Transverse colon (tissue), 4 donors: ENCODE measurements around the gene RAB9A. TPM values are rescaled to one million over a fixed set of nuclear protein-coding genes. Genes with fewer than 3 reads are reported as not detected.

Experiments
- DNase-seq: peaks from one replicate; pipeline ENCODE4 v3.0.0-alpha.2; 2019
- H3K27ac ChIP-seq, 4 donors: fragments of 200-600 bp; sonication (generic); 2 replicates each; pipeline ENCODE4 v1.5.1; 2016 to 2018; ENCODE audit warnings: inconsistent platforms in 4 of 4
- H3K27me3 ChIP-seq: fragments of 200-600 bp; sonication (generic); 2 replicates; pipeline ENCODE4 v1.5.1; 2017; ENCODE audit warnings: inconsistent platforms
- H3K36me3 ChIP-seq, 4 donors: fragments of 200-600 bp; sonication (generic); 2 replicates each; pipeline ENCODE4 v1.5.1; 2017 to 2019; ENCODE audit warnings: inconsistent platforms in 4 of 4
- H3K4me1 ChIP-seq, 4 donors: fragments of 200-600 bp; sonication (generic); 2 replicates each; pipeline ENCODE4 v1.5.1; 2017 to 2020; ENCODE audit warnings: inconsistent platforms in 4 of 4
- H3K4me3 ChIP-seq, 4 donors: fragments of 200-600 bp; sonication (generic); 1 replicate in 1 of 4; 2 replicates in 3 of 4; pipeline versions ENCODE4 v1.5.1 to v1.6.1; 2017 to 2019; ENCODE audit warnings: inconsistent platforms in 4 of 4
- H3K9me3 ChIP-seq, 2 donors: fragments of 200-600 bp; sonication (generic); 2 replicates each; pipeline ENCODE4 v1.5.1; 2017 to 2019; ENCODE audit warnings: inconsistent platforms in 2 of 2
- CTCF ChIP-seq, 5 experiments: fragments of 200-600 bp in 3 of 5; fragments of 450-650 bp in 2 of 5; sonication (generic) in 3 of 5; IDR thresholded peaks; 1 replicate in 2 of 5; 2 replicates in 3 of 5; pipeline ENCODE4 v1.5.1; 2016 to 2017; ENCODE audit warnings: antibody characterized with exemption in 5 of 5, inconsistent platforms in 3 of 5, mild to moderate bottlenecking in 2 of 5, moderate library complexity in 1 of 5
- EP300 ChIP-seq: sonication (generic); formaldehyde crosslinking; IDR thresholded peaks from one replicate; pipeline ENCODE4 v1.6.1; 2017; ENCODE audit warnings: antibody characterized with exemption, low read depth
- POLR2A ChIP-seq: fragments of 450-650 bp; IDR thresholded peaks from one replicate; pipeline ENCODE4 v1.6.1; 2016; ENCODE audit warnings: antibody characterized with exemption, mild to moderate bottlenecking, moderate library complexity
- POLR2AphosphoS5 ChIP-seq, 3 donors: sonication (generic); formaldehyde crosslinking; IDR thresholded peaks; one replicate each; pipeline ENCODE4 v1.6.1; 2016; ENCODE audit warnings: antibody characterized with exemption in 3 of 3
- WGBS, 2 donors: methylation state at CpG; one replicate each; pipeline ENCODE4 v1.1.5; 2018; ENCODE audit warnings: low coverage in 1 of 2; 5-methylcytosine and 5-hydroxymethylcytosine counted together
- in situ Hi-C, 4 donors: fragments of 200-750 bp; cut with MboI; loops; one replicate each; pipeline versions ENCODE4 v1.15.0 to v1.15.1; 2017; ENCODE audit warnings: low sequenced_read_pairs in 3 of 4, low pct_ligation_motif_present in 1 of 4, low pct_unique_long_range_greater_than_20kb in 1 of 4
- intact Hi-C: fragments of 100-400 bp; cut with DNase I; formaldehyde crosslinking; loops from one replicate; pipeline ENCODE4 v1.15.1; 2023; ENCODE audit warnings: low total_unique reads
- total RNA-seq, 4 donors: library from RNA; depleted of rRNA; stranded (reverse); fragments of >200 nt; gene quantifications; one replicate each; pipeline ENCODE4 v1.1.0, GENCODE V29; 2016

Gene RAB9A
- total RNA-seq, 4 donors from 2014 or later: 4.8 to 34.7 (median 17.0) TPM

DNA sequence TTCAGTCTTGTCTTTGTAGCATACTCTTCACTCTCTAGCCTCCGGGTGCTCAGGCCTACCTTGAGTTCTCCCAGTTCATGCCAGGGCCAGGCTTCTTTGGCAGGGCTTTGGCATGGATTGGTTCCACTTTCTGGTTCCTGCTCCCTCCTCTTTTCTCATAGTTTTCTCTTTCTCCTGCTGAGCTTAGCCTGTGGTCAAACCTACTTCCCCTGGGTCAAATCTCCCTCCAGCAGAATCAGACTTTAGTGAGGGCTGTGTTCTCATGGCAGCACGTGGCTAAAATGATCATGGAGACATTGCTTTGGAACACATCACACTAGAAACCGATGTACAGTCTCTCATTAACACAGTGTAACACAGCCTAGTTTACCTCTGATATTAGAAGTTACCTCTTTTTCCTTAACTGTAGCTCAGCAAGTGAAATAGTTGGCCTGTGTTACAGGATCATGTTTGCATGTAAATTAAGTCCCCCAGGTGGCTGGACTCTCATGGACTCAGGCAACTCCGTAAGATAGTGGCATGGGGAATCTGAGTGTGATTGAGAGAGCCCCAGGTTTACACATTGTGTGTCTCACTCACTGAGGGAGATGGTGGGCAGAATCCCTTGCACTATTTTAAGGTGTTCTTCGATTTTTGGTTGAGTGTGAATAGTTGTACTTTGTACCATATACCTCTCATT lies 13.3 kb downstream of the RAB9A start:
- intact Hi-C loops: no loop called here
- H3K27ac ChIP-seq: no peak overlapping the region
- H3K27me3 ChIP-seq: no peaks in the 10 kb centered on the region
- in situ Hi-C loops: no loop called here
- H3K36me3 ChIP-seq: no peaks in the 10 kb centered on the region
- DNase-seq: no peak
- H3K9me3 ChIP-seq: no peaks in the 10 kb centered on the region
- H3K4me1 ChIP-seq: peaks cover 3 to 27% (median 14%) of the 10 kb centered on the region in 4 donors
- no peak overlapping the region for H3K4me3 ChIP-seq
- 75 to 100% methylated on average over 2 to 5 of the region's 5 CpGs for WGBS, 2 donors
- no peak for TF ChIP-seq EP300
- TF ChIP-seq POLR2A: no peak
- TF ChIP-seq POLR2AphosphoS5 (IDR thresholded peaks at IDR 0.05): no peak
- no peak for TF ChIP-seq CTCF (IDR thresholded peaks at IDR 0.05)

DNA sequence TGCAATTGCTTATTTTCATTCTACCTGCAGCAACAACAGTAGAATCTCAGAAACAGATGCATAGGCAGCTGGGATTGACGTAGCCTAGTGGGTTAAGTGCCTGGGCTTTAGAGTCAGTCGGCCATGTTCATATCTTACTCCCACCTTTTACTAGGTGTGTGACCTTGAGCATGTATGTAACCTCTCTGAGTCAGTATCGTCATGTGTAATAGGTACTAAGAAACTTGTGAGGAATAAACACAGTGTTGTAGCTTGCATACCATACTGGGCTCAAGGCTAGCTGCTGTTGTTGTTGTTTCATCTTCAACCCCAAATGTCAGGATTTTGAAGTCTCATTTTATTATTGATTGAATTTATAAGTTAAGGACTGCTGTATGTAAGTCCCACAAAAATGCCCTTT lies 14.2 kb downstream of the RAB9A start:
- Histone ChIP-seq H3K27me3 (no peaks in the 10 kb centered on the region), H3K27ac (no peak overlapping the region), H3K4me3 (no peak overlapping the region), H3K9me3 (no peaks in the 10 kb centered on the region), H3K36me3 (no peaks in the 10 kb centered on the region), H3K4me1 (peaks cover 3 to 23% (median 10%) of the 10 kb centered on the region in 4 donors)
- TF ChIP-seq EP300: no peak
- DNase-seq: no peak
- WGBS, 2 donors: 85 to 92% methylated on average over 2 to 3 of the region's 3 CpGs
- intact Hi-C loops: no loop called here
- in situ Hi-C loops: no loop called here

DNA sequence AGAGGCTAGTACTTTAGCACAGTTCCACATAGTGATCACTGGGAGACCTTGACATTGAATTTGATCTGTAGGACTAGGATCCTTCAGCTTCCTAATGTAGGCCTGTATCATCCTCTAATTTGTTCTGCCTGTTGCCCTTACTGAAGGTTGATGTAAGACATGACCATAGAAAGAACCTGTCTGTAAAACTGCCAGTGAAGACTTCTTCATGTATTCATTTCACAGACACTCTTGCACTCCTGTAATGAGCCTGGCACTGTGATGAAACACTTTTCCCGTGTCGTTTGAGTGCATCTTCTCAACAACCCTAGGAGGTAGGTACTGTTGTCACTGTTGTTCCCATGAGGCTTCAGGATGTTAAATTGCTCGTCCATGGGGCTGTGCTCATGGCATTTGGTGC lies 14.7 kb downstream of the RAB9A start:
- in situ Hi-C loops: no loop called here

DNA sequence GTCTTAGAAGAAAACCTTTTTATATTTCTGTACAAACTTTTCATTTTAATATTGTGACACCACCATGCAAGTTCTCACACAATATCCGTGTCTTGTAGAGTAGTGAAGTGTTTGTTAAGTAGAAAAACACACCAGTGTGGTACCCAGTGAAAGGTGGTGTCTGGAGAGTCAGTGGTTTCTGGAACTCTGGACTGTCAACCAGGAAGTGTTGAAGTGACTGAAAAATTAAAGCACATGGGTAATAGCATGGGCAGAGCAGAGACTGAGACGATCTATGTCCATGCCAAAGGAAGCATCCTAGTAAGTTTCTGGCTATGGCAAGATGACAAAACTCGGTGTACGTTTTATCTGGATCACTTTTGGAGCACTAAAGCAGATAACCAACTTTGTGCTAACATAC lies 22.2 kb downstream of the RAB9A start:
- Histone ChIP-seq H3K9me3 (no peaks in the 10 kb centered on the region), H3K27me3 (no peaks in the 10 kb centered on the region), H3K27ac (no peak overlapping the region), H3K4me3 (no peak overlapping the region), H3K36me3 (no peaks in the 10 kb centered on the region), H3K4me1 (no peaks in the 10 kb centered on the region)
- in situ Hi-C loops: no loop called here
- no peak for TF ChIP-seq POLR2A
- TF ChIP-seq EP300: no peak
- TF ChIP-seq POLR2AphosphoS5 (IDR thresholded peaks at IDR 0.05): no peak
- no peak for TF ChIP-seq CTCF (IDR thresholded peaks at IDR 0.05)
- WGBS, 2 donors: 85% methylated on average over 4 of the region's 4 CpGs; no CpG with 5 or more reads in 1 of the 2 donors
- DNase-seq: no peak
- intact Hi-C loops: no loop called here

More for the DNA sequence above, 14.7 kb downstream of the RAB9A start:
- no peak overlapping the region for H3K27ac ChIP-seq
- H3K36me3 ChIP-seq: no peaks in the 10 kb centered on the region
- DNase-seq: no peak
- H3K27me3 ChIP-seq: no peaks in the 10 kb centered on the region
- peaks cover under 1 to 19% (median 7%) of the 10 kb centered on the region in 4 donors for H3K4me1 ChIP-seq
- H3K4me3 ChIP-seq: no peak overlapping the region
- intact Hi-C loops: no loop called here
- TF ChIP-seq EP300 (no peak), CTCF (IDR thresholded peaks at IDR 0.05) (no peak), POLR2A (no peak), POLR2AphosphoS5 (IDR thresholded peaks at IDR 0.05) (no peak)
- H3K9me3 ChIP-seq: no peaks in the 10 kb centered on the region
- 61% methylated on average over 3 of the region's 3 CpGs; no CpG with 5 or more reads in 1 of the 2 donors for WGBS, 2 donors
